MM.1S (cell line): ENCODE results near the gene STXBP6.

Source experiments
- CTCF ChIP-seq: fragments of 300-600 bp; sonication (generic); IDR thresholded peaks from 2 replicates; pipeline ENCODE4 v1.5.1; 2016; ENCODE audit warnings: antibody characterized with exemption, low read length, mixed read lengths
- EZH2phosphoT487 ChIP-seq: fragments of 300-600 bp; sonication (generic); IDR thresholded peaks from 2 replicates; pipeline ENCODE4 v1.6.1; 2018; ENCODE audit warnings: antibody characterized with exemption, low read length

DNA sequence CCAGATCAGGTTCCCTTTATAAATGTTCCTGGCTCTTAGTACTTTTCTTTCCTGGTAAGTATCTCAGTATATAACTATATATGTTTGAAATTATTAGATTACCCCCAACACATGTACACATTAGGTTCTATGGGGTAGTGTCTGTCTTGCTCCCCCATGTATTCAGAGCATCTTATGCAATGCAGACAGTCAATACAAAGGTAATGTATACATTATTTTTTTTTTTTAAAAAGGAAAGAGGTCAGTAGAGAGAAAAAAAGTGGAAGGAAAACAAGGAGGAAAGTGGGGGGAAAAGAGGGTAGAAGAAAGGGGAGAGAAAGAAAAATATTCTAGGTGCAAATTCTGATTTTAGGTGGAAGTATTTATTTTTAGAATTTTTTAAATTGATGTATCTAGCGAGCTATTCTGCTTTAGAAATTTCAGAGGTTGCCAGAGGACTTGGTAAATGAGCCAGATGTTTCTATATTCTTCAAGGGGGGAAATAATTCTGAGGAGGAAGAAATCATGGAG is 157.9 kb downstream of the STXBP6 start:
- TF ChIP-seq CTCF: no peak
- TF ChIP-seq EZH2phosphoT487: no peak
